Testis (tissue), 2 donors: Measurements from ENCODE around the gene SH3RF2.

ENCODE experiments used
- POLR2A ChIP-seq: fragments of 450-650 bp; IDR thresholded peaks from one replicate; pipeline ENCODE4 v1.6.1; 2017; ENCODE audit warnings: antibody characterized with exemption, mild to moderate bottlenecking, moderate library complexity
- TF ChIP-seq, protein P1 (sequence below), 3 experiments: fragments of 450-650 bp in 2 of 3; fragments of 200-600 bp in 1 of 3; sonication (generic) in 1 of 3; IDR thresholded peaks; one replicate each; pipeline ENCODE4 v1.5.1; 2016 to 2019; ENCODE audit warnings: antibody characterized with exemption in 3 of 3, mild to moderate bottlenecking in 2 of 3, moderate library complexity in 1 of 3

DNA sequence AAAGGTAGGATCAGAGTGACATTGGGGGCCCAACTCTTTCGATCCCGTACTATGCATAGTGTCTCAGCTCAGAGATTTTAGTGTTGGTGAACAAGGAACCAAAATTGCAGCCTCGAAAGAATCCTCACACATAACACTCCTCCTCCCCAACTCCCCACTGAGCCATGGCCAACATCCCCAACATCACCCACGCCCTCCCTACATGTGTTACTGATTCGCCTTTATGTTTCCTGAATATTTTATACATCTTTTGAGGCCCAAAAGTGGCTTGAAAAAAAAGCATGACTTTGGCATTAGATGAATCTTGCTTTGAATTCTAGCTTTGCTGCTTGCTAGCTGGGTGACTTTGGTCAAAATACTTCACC is 123.8 kb downstream of the SH3RF2 start:
- TF ChIP-seq, protein P1, sequence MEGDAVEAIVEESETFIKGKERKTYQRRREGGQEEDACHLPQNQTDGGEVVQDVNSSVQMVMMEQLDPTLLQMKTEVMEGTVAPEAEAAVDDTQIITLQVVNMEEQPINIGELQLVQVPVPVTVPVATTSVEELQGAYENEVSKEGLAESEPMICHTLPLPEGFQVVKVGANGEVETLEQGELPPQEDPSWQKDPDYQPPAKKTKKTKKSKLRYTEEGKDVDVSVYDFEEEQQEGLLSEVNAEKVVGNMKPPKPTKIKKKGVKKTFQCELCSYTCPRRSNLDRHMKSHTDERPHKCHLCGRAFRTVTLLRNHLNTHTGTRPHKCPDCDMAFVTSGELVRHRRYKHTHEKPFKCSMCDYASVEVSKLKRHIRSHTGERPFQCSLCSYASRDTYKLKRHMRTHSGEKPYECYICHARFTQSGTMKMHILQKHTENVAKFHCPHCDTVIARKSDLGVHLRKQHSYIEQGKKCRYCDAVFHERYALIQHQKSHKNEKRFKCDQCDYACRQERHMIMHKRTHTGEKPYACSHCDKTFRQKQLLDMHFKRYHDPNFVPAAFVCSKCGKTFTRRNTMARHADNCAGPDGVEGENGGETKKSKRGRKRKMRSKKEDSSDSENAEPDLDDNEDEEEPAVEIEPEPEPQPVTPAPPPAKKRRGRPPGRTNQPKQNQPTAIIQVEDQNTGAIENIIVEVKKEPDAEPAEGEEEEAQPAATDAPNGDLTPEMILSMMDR (IDR thresholded peaks at IDR 0.05): no peak
- no peak for TF ChIP-seq POLR2A
